ENCODE data around the gene TMPRSS3. TPM values are rescaled to one million over a fixed set of nuclear protein-coding genes. Genes with fewer than 3 reads are reported as not detected.
A peak's percentile ranks its signal among the peaks of the same experiment; 100 is the strongest.

The TMPRSS3 gene
- total RNA-seq, 4 donors from 2014 or later, result 0.68 to 1.3 TPM; not detected in 2

DNA sequence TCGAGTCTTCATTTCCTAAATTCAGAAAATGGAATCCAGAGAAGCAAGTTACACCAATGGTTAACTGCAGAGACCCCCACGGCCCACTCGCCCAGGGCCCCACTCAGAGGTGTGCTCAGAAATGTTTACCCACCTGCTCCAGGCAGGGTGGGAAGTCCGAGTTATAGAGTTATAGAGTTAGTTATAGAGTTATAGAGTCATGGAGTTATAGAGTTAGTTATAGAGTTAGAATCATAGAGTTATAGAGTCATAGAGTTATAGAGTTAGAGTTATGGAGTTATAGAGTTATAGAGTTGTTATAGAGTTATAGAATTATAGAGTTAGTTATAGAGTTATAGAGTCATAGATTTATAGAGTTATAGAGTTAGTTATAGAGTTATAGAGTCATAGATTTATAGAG, 39.5 kb upstream of the TMPRSS3 start:
- no peak for DNase-seq
- Histone ChIP-seq H3K36me3 (no peaks in the 10 kb centered on the region), H3K27me3 (no peaks in the 10 kb centered on the region), H3K27ac (no peak overlapping the region), H3K9me3 (no peaks in the 10 kb centered on the region), H3K4me1 (no peaks in the 10 kb centered on the region), H3K4me3 (no peak overlapping the region)
- in situ Hi-C loops (cut with MboI; ENCODE audit: low pct_ligation_motif_present in 1 of 4, low pct_unique_long_range_greater_than_20kb in 1 of 4, low sequenced_read_pairs in 3 of 4) (no loop called here), intact Hi-C loops (cut with DNase I; ENCODE audit: low total_unique reads) (no loop called here)
- TF ChIP-seq POLR2A (IDR thresholded peaks at IDR 0.05), result no peak
- no peak for TF ChIP-seq POLR2AphosphoS5 (IDR thresholded peaks at IDR 0.05)
- TF ChIP-seq EP300 (IDR thresholded peaks at IDR 0.05; ENCODE audit: low read depth), result no peak
- TF ChIP-seq, protein P1, sequence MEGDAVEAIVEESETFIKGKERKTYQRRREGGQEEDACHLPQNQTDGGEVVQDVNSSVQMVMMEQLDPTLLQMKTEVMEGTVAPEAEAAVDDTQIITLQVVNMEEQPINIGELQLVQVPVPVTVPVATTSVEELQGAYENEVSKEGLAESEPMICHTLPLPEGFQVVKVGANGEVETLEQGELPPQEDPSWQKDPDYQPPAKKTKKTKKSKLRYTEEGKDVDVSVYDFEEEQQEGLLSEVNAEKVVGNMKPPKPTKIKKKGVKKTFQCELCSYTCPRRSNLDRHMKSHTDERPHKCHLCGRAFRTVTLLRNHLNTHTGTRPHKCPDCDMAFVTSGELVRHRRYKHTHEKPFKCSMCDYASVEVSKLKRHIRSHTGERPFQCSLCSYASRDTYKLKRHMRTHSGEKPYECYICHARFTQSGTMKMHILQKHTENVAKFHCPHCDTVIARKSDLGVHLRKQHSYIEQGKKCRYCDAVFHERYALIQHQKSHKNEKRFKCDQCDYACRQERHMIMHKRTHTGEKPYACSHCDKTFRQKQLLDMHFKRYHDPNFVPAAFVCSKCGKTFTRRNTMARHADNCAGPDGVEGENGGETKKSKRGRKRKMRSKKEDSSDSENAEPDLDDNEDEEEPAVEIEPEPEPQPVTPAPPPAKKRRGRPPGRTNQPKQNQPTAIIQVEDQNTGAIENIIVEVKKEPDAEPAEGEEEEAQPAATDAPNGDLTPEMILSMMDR (IDR thresholded peaks at IDR 0.05), result no peak
- 50% methylated on average over 4 of the region's 4 CpGs; no CpG with 5 or more reads in 1 of the 2 donors for WGBS, 2 donors (ENCODE audit: low coverage in 1 of 2)

GRCh38 chr21:42434884-42435283, 39.0 kb upstream of the TMPRSS3 start:
- in situ Hi-C loops (cut with MboI; ENCODE audit: low pct_ligation_motif_present in 1 of 4, low pct_unique_long_range_greater_than_20kb in 1 of 4, low sequenced_read_pairs in 3 of 4), result no loop called here
- no peaks in the 10 kb centered on the region for H3K4me1 ChIP-seq

DNA sequence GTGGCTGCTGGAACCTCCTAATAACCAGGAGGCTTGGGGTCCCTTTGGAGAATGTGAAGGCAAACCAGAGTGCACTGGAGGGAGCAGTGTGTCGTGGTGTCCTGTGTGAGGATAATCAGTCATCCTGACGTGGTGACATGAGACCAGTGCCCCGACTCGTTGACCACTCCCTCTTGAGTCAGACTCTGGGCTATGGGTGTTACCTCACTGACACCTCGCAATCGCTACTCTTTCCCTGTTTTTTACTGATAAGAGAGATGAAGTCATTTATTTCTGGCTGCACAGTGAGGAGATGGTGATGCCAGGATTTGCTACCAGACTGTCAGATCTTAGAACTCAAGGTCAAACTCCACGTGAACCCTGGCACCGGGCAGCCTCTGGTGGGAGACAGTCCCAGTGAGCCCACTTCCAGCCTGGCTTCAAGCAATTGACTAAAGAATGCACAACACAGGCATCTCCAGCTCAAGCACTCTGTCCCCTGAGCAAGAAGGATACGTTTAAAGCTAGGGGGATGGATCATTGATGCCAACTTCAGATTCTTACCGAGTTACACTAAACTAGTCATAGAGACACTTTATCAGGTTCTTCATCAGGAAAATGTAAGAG, 38.2 kb upstream of the TMPRSS3 start:
- peak; percentile 47 for DNase-seq
- Histone ChIP-seq H3K9me3 (no peaks in the 10 kb centered on the region), H3K27me3 (no peaks in the 10 kb centered on the region), H3K36me3 (no peaks in the 10 kb centered on the region), H3K27ac (no peak overlapping the region), H3K4me1 (no peaks in the 10 kb centered on the region), H3K4me3 (no peak overlapping the region)
- 59% methylated on average over 10 of the region's 10 CpGs; no CpG with 5 or more reads in 1 of the 2 donors for WGBS, 2 donors (ENCODE audit: low coverage in 1 of 2)
- in situ Hi-C loops (cut with MboI; ENCODE audit: low pct_ligation_motif_present in 1 of 4, low pct_unique_long_range_greater_than_20kb in 1 of 4, low sequenced_read_pairs in 3 of 4) (no loop called here), intact Hi-C loops (cut with DNase I; ENCODE audit: low total_unique reads) (no loop called here)
- peak in 1 of 3 donors; percentile 10 for TF ChIP-seq POLR2AphosphoS5 (IDR thresholded peaks at IDR 0.05)
- TF ChIP-seq, protein P1 (IDR thresholded peaks at IDR 0.05), result no peak

More at GRCh38 chr21:42434884-42435283, 39.0 kb upstream of the TMPRSS3 start:
- WGBS, 2 donors (ENCODE audit: low coverage in 1 of 2), result 50 to 73% methylated on average over 3 of the region's 3 CpGs
- no peak overlapping the region for H3K4me3 ChIP-seq
- DNase-seq, result no peak
- no peaks in the 10 kb centered on the region for H3K27me3 ChIP-seq
- no peaks in the 10 kb centered on the region for H3K36me3 ChIP-seq
- H3K27ac ChIP-seq, result no peak overlapping the region
- H3K9me3 ChIP-seq, result no peaks in the 10 kb centered on the region
- no peak for TF ChIP-seq EP300 (IDR thresholded peaks at IDR 0.05; ENCODE audit: low read depth)
- no peak for TF ChIP-seq POLR2A (IDR thresholded peaks at IDR 0.05)
- intact Hi-C loops (cut with DNase I; ENCODE audit: low total_unique reads), result no loop called here

DNA sequence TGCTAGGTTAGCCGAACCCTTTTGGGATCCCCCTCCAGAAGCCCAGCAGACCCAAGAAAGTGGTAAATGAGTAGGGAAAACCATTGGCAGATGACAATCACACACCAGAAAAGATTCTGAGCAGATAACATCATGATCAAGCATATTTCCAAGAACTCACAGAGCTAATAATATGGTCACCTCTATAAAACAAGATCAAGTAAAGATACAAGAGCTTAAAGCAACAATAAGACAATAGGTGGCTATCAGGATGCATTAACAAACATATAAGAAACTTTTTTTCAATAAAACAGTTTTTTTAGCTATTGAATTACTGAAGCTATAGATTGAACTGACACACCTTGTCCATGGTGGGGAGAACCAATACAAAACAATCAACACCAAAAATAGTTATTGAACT, 36.8 kb upstream of the TMPRSS3 start:
- Histone ChIP-seq H3K36me3 (no peaks in the 10 kb centered on the region), H3K27me3 (no peaks in the 10 kb centered on the region), H3K4me1 (no peaks in the 10 kb centered on the region), H3K9me3 (no peaks in the 10 kb centered on the region), H3K27ac (no peak overlapping the region), H3K4me3 (no peak overlapping the region)
- 86% methylated on average over 1 of the region's 1 CpG; no CpG with 5 or more reads in 1 of the 2 donors for WGBS, 2 donors (ENCODE audit: low coverage in 1 of 2)
- intact Hi-C loops (cut with DNase I; ENCODE audit: low total_unique reads), result no loop called here
- TF ChIP-seq POLR2A (IDR thresholded peaks at IDR 0.05), result no peak
- TF ChIP-seq, protein P1 (IDR thresholded peaks at IDR 0.05), result no peak
- TF ChIP-seq EP300 (IDR thresholded peaks at IDR 0.05; ENCODE audit: low read depth), result no peak
- no peak for TF ChIP-seq POLR2AphosphoS5 (IDR thresholded peaks at IDR 0.05)
- in situ Hi-C loops (cut with MboI; ENCODE audit: low pct_ligation_motif_present in 1 of 4, low pct_unique_long_range_greater_than_20kb in 1 of 4, low sequenced_read_pairs in 3 of 4), result no loop called here
- no peak for DNase-seq

- H3K4me1 ChIP-seq, result peaks cover 0 to 4% (median 0%) of the 10 kb centered on the region in 4 donors
- 20 to 63% methylated on average over 1 to 7 of the region's 7 CpGs for WGBS, 2 donors (ENCODE audit: low coverage in 1 of 2)
- no peaks in the 10 kb centered on the region for H3K9me3 ChIP-seq
- no peaks in the 10 kb centered on the region for H3K36me3 ChIP-seq
- intact Hi-C loops (cut with DNase I; ENCODE audit: low total_unique reads) (no loop called here), in situ Hi-C loops (cut with MboI; ENCODE audit: low pct_ligation_motif_present in 1 of 4, low pct_unique_long_range_greater_than_20kb in 1 of 4, low sequenced_read_pairs in 3 of 4) (no loop called here)
- no peak overlapping the region for H3K27ac ChIP-seq
- TF ChIP-seq, protein P1 (IDR thresholded peaks at IDR 0.05), result no peak
- TF ChIP-seq POLR2A (IDR thresholded peaks at IDR 0.05), result no peak
- no peak for TF ChIP-seq EP300 (IDR thresholded peaks at IDR 0.05; ENCODE audit: low read depth)
- TF ChIP-seq POLR2AphosphoS5 (IDR thresholded peaks at IDR 0.05), result no peak
- H3K4me3 ChIP-seq, result no peak overlapping the region
- H3K27me3 ChIP-seq, result no peaks in the 10 kb centered on the region
- no peak for DNase-seq
Observed at GRCh38 chr21:42431196-42431595, 35.3 kb upstream of the TMPRSS3 start.
